HepG2 (cell line): ENCODE data around the gene VPS52. TPM values are rescaled to one million over a fixed set of nuclear protein-coding genes. Genes with fewer than 3 reads are reported as not detected.

Experiments
- AGO1 ChIP-seq: fragments of 200-400 bp; formaldehyde crosslinking; IDR thresholded peaks from 2 replicates; pipeline ENCODE4 v1.6.1; 2017; ENCODE audit warnings: mild to moderate bottlenecking, low read depth, low read length, moderate library complexity; ENCODE audit not compliant: poor library complexity, severe bottlenecking
- AHDC1 ChIP-seq: sonication (generic); formaldehyde crosslinking; IDR thresholded peaks from 2 replicates; pipeline ENCODE4 v1.5.1; 2020; ENCODE audit warnings: mild to moderate bottlenecking, missing genetic modification reagents, borderline replicate concordance
- ZFP36L1 ChIP-seq: sonication (generic); formaldehyde crosslinking; IDR thresholded peaks from 2 replicates; pipeline ENCODE4 v1.8.0; 2022; ENCODE audit warnings: mild to moderate bottlenecking, missing genetic modification reagents, moderate library complexity
- ZNF484 ChIP-seq: sonication (generic); formaldehyde crosslinking; IDR thresholded peaks from 2 replicates; pipeline ENCODE4 v1.5.1; 2020; ENCODE audit warnings: mild to moderate bottlenecking, low read depth, missing genetic modification reagents, borderline replicate concordance
- ZNF572 ChIP-seq: sonication (generic); formaldehyde crosslinking; IDR thresholded peaks from 2 replicates; pipeline ENCODE4 v1.5.1; 2020; ENCODE audit warnings: mild to moderate bottlenecking, missing genetic modification reagents
- polyA plus RNA-seq, 8 experiments: library from polyadenylated mRNA; depleted of rRNA in 3 of 8; stranded (reverse) in 7 of 8; unstranded in 1 of 8; fragments of >200 nt; fragmentation: Illumina TruSeq in 4 of 8; extraction: Trizol in 4 of 8; gene quantifications; 2 replicates each; pipeline versions ENCODE4 v1.2.1 to v1.2.3, GENCODE V29; 2011 to 2016; ENCODE audit warnings: low read depth in 4 of 8, missing spikeins in 1 of 8, mixed read lengths in 1 of 8; ENCODE audit not compliant: insufficient read depth in 1 of 8
- total RNA-seq, 5 experiments: library from RNA; depleted of rRNA; stranded (reverse); fragments of >200 nt; fragmentation: Illumina TruSeq; extraction: Trizol; gene quantifications; 2 replicates each; pipeline ENCODE4 v1.2.3, GENCODE V29; 2016; ENCODE audit warnings: low read depth in 1 of 5

Gene VPS52
- total and polyA plus RNA-seq, 2 of the 13 experiments (the other 11 are each of a cell fraction or from before 2014, with no cell fraction given): 48.9 to 85.5 TPM

DNA sequence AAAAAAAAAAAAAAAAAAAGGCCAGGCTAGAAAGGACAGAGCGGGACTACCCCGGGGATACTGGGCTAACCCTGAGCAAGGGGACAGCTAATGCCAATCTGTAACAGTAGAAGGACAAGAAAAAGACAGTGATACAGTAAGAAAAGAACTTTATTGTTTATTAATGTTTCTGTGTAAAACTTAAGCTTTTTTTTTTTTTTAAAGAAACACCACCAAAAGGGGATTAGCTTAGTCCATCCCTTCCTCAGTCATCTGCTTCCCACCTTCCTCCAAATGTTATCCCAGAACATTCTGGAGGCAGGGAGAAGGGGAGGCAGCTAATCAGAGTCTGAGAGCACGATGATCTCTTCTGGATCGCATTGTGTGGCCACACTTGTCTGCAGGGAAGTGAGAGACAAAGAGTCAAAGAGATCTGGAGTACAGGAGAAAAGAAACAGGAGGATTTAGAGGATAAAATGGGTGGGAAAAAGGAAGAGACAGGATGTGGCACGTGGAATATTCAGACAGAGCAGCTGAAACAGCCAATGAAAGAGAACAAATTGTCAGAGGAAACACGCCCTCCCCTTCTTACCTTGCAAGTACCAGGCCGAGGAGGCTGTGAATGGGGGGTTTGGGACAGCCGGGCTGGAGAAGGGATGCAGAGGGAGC is 46.9 kb upstream of the VPS52 start (continued):
- TF ChIP-seq AHDC1 (CRISPR knock-in tag) (peak; percentile 17; the same call in 1 of the 2 replicates), ZFP36L1 (CRISPR knock-in tag) (0 out of 2 replicates have a peak, but pooled peaks have one; percentile 11), ZNF572 (CRISPR knock-in tag) (0 out of 2 replicates have a peak, but pooled peaks have one; percentile 68), ZNF484 (CRISPR knock-in tag) (no peak), AGO1 (no peak)
- TF ChIP-seq, all 625 proteins: peak for 8
